ENCODE data around the gene MAN1C1. TPM values are rescaled to one million over a fixed set of nuclear protein-coding genes. Genes with fewer than 3 reads are reported as not detected.

Gene MAN1C1
- total and polyA plus RNA-seq, 8 donors = 2.1 to 9.2 (median 4.0) TPM

- peak overlapping the region in 3 of 4 donors; percentile 1 to 86 (median 86) for H3K27ac ChIP-seq
- H3K4me1 ChIP-seq = peaks cover 40 to 54% (median 44%) of the 10 kb centered on the region in 3 donors
- H3K36me3 ChIP-seq = no peaks in the 10 kb centered on the region
- no peaks in the 10 kb centered on the region for H3K27me3 ChIP-seq
- 65 to 67% methylated on average over 16 of the region's 16 CpGs for WGBS, 2 donors
- TF ChIP-seq, protein P1, sequence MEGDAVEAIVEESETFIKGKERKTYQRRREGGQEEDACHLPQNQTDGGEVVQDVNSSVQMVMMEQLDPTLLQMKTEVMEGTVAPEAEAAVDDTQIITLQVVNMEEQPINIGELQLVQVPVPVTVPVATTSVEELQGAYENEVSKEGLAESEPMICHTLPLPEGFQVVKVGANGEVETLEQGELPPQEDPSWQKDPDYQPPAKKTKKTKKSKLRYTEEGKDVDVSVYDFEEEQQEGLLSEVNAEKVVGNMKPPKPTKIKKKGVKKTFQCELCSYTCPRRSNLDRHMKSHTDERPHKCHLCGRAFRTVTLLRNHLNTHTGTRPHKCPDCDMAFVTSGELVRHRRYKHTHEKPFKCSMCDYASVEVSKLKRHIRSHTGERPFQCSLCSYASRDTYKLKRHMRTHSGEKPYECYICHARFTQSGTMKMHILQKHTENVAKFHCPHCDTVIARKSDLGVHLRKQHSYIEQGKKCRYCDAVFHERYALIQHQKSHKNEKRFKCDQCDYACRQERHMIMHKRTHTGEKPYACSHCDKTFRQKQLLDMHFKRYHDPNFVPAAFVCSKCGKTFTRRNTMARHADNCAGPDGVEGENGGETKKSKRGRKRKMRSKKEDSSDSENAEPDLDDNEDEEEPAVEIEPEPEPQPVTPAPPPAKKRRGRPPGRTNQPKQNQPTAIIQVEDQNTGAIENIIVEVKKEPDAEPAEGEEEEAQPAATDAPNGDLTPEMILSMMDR (IDR thresholded peaks at IDR 0.05) = no peak
- no peak overlapping the region for H3K4me3 ChIP-seq
- DNase-seq (no peak), FAIRE-seq (no peak), ATAC-seq (no peak)
- intact Hi-C loops (cut with DNase I) = no loop called here
- H3K9me3 ChIP-seq = no peaks in the 10 kb centered on the region
Observed at GRCh38 chr1:25774921-25775771, 158.6 kb downstream of the MAN1C1 start.

DNA sequence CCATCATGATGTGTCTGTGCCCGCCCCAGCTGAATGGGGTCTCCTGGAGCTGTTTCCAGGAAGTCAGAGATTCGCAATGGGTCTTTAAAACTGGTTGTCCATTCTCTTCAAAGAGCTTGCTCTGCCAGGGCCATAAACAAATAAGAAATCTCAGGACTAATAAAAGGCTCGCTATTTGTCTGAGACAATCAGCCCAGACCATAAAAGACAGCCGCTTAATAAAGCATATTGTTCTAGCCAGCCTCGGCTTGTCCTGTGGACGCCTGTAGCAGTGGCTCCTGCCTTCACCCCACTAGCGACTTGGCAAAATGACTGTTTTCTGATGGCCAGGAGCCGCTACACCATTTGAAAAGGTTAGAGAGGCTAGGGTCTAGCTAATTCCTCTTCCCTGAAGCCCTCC, 162.8 kb downstream of the MAN1C1 start:
- H3K36me3 ChIP-seq = no peaks in the 10 kb centered on the region
- FAIRE-seq = no peak
- H3K9me3 ChIP-seq = no peaks in the 10 kb centered on the region
- 95 to 99% methylated on average over 8 of the region's 8 CpGs for WGBS, 2 donors
- no peak overlapping the region for H3K4me3 ChIP-seq
- no peak overlapping the region for H3K27ac ChIP-seq
- H3K4me1 ChIP-seq = peaks cover 5 to 27% (median 20%) of the 10 kb centered on the region in 3 donors
- H3K27me3 ChIP-seq = no peaks in the 10 kb centered on the region
- ATAC-seq = no peak
- intact Hi-C loops (cut with DNase I) = no loop called here
- TF ChIP-seq, protein P1 (IDR thresholded peaks at IDR 0.05) = no peak
- DNase-seq = no peak

- TF ChIP-seq, protein P1 (IDR thresholded peaks at IDR 0.05) = no peak
- intact Hi-C loops (cut with DNase I) = no loop called here
- no peak overlapping the region for H3K4me3 ChIP-seq
- 94 to 95% methylated on average over 4 of the region's 4 CpGs for WGBS, 2 donors
- H3K36me3 ChIP-seq = no peaks in the 10 kb centered on the region
- no peak overlapping the region for H3K27ac ChIP-seq
- no peaks in the 10 kb centered on the region for H3K9me3 ChIP-seq
- ATAC-seq = no peak
- no peaks in the 10 kb centered on the region for H3K27me3 ChIP-seq
- FAIRE-seq = no peak
- DNase-seq = no peak
- H3K4me1 ChIP-seq = peaks cover 0 to 22% (median 18%) of the 10 kb centered on the region in 3 donors
Observed at GRCh38 chr1:25779894-25780293, 163.3 kb downstream of the MAN1C1 start.

DNA sequence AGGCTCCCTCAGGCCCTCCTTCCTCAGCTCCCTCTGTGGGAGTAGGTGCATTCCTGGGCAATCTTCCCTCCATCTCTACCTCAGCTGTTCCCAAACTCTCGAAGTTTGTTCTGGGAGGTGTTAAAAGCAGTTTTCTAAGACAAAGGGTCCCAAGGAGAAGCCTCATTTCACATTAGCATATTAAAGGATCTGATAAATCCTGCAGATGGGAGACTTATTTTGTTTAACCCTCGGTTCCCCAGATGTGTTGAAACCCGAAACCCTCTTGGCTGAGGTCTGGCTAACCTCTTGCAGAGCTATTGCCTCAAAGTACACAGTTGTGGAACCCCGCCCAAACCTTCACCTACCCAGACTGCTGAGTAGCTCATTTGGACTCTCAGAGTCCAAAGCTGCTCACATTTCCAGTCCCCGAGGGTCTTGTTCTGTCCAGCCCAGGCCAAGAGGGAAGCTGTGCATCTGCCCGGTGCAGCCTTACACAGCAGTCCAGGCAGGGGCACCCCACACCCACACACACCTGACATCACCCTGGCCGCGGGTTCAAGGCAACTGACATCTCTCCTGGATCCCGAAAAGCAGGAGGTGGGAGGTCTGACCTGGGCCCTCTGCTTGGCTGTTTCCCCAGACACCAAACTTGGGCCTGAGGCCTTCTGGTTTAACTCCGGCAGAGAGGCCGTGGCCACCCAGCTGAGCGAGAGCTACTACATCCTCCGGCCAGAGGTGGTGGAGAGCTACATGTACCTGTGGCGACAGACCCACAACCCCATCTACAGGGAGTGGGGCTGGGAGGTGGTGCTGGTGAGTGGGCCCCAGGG, 163.9 kb downstream of the MAN1C1 start:
- Histone ChIP-seq H3K4me1 (peaks cover 0 to 18% (median 15%) of the 10 kb centered on the region in 3 donors), H3K27ac (no peak overlapping the region), H3K9me3 (no peaks in the 10 kb centered on the region), H3K4me3 (no peak overlapping the region), H3K36me3 (no peaks in the 10 kb centered on the region), H3K27me3 (no peaks in the 10 kb centered on the region)
- intact Hi-C loops (cut with DNase I) = no loop called here
- DNase-seq (no peak), ATAC-seq (no peak), FAIRE-seq (no peak)
- WGBS, 2 donors = 86 to 90% methylated on average over 14 of the region's 14 CpGs
- TF ChIP-seq, protein P1 (IDR thresholded peaks at IDR 0.05) = no peak

Data from pancreas (tissue), 10 donors.